ENCODE results near the gene FLNC. TPM values are rescaled to one million over a fixed set of nuclear protein-coding genes. Genes with fewer than 3 reads are reported as not detected.

The FLNC gene
- total RNA-seq, 1 donor from 2014 or later, result 839 TPM

DNA sequence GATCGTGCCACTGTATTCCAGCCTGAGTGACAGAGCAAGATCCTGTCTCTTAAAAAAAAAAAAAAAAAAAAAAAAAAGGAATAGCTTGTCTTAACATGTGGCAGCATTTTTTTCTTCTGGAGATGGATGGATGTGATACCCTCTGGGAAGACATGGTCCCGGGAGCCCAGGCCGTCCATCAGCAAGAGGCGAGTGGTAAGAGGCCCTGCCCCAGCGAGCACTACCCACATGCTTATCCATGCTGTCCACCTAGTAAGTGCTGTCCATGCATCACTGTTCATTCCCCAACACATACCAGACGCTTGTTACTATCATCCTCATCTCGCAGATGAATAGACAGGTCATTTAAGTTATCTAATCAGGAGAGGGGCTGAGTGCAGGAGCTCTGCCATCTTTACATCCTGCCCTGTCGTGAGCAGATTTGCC is 45.3 kb downstream of the FLNC start:
- Histone ChIP-seq H3K4me1 (no peaks in the 10 kb centered on the region), H3K27me3 (ENCODE audit: low read depth) (peaks cover under 1% of the 10 kb centered on the region)
- intact Hi-C loops (cut with micrococcal nuclease), result loop anchor here (10.0 kb wide), 1 partner anchor 271 kb away; no protein-coding TSS in a partner anchor

DNA sequence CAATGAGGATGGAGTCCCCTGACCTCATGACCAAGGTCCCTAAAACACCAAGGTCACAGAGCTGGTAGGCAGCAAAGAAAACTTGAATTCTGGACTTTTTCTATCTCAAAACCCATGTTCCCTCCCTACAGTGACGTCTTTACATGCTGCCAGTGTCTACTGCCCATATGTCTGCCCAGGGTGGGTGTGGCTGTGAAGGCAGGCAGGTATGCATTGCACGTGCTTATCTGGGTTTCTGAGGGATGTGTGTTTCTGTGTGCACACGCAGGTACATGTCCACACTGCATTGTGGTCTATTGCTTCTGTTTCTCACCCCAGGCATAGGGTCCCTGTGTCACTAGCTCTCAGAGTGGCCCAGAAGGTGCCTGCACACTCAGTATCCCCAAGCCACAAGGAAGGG is 45.9 kb downstream of the FLNC start:
- TF ChIP-seq, protein P1, sequence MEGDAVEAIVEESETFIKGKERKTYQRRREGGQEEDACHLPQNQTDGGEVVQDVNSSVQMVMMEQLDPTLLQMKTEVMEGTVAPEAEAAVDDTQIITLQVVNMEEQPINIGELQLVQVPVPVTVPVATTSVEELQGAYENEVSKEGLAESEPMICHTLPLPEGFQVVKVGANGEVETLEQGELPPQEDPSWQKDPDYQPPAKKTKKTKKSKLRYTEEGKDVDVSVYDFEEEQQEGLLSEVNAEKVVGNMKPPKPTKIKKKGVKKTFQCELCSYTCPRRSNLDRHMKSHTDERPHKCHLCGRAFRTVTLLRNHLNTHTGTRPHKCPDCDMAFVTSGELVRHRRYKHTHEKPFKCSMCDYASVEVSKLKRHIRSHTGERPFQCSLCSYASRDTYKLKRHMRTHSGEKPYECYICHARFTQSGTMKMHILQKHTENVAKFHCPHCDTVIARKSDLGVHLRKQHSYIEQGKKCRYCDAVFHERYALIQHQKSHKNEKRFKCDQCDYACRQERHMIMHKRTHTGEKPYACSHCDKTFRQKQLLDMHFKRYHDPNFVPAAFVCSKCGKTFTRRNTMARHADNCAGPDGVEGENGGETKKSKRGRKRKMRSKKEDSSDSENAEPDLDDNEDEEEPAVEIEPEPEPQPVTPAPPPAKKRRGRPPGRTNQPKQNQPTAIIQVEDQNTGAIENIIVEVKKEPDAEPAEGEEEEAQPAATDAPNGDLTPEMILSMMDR (IDR thresholded peaks at IDR 0.05; ENCODE audit: borderline replicate concordance), result no peak
- Histone ChIP-seq H3K9me3 (replicated peaks) (no peaks in the 10 kb centered on the region), H3K4me1 (no peaks in the 10 kb centered on the region), H3K4me3 (no peak overlapping the region), H3K36me3 (no peaks in the 10 kb centered on the region), H3K27me3 (ENCODE audit: low read depth) (no peaks in the 10 kb centered on the region), H3K27ac (replicated peaks) (no peak overlapping the region)
- intact Hi-C loops (cut with micrococcal nuclease), result loop anchor here (10.0 kb wide), 1 partner anchor 271 kb away; no protein-coding TSS in a partner anchor
- DNase-seq, result no peak

More for the DNA sequence above, 45.3 kb downstream of the FLNC start:
- no peak for DNase-seq
- Histone ChIP-seq H3K4me3 (no peak overlapping the region), H3K9me3 (replicated peaks) (no peaks in the 10 kb centered on the region), H3K27ac (replicated peaks) (no peak overlapping the region), H3K36me3 (no peaks in the 10 kb centered on the region)
- TF ChIP-seq, protein P1 (IDR thresholded peaks at IDR 0.05; ENCODE audit: borderline replicate concordance), result no peak

DNA sequence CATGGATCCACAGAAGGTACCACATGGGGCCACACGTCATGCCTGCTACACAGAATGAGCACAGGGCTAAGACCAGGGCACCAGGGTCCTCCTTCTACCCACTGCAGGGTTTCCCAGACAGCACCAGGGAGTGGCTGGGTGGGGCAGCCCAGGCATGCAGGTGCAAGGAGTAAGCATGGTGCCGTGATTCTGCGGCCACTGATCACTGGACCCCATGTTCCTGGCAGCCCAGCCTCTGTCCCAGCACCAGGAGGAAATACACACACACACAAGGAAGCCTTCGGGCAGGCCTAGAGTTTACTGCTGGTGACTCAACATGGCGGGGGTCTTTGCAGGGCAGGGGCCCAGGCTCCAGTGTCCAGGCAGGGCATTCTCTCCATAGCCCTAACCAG is 46.4 kb downstream of the FLNC start:
- intact Hi-C loops (cut with micrococcal nuclease), result loop anchor here (10.0 kb wide), 1 partner anchor 272 kb away; no protein-coding TSS in a partner anchor
- Histone ChIP-seq H3K27me3 (ENCODE audit: low read depth) (no peaks in the 10 kb centered on the region), H3K9me3 (replicated peaks) (no peaks in the 10 kb centered on the region), H3K4me1 (no peaks in the 10 kb centered on the region), H3K36me3 (no peaks in the 10 kb centered on the region), H3K27ac (replicated peaks) (no peak overlapping the region), H3K4me3 (no peak overlapping the region)
- TF ChIP-seq, protein P1 (IDR thresholded peaks at IDR 0.05; ENCODE audit: borderline replicate concordance), result no peak
- peak; percentile 3 for DNase-seq

DNA sequence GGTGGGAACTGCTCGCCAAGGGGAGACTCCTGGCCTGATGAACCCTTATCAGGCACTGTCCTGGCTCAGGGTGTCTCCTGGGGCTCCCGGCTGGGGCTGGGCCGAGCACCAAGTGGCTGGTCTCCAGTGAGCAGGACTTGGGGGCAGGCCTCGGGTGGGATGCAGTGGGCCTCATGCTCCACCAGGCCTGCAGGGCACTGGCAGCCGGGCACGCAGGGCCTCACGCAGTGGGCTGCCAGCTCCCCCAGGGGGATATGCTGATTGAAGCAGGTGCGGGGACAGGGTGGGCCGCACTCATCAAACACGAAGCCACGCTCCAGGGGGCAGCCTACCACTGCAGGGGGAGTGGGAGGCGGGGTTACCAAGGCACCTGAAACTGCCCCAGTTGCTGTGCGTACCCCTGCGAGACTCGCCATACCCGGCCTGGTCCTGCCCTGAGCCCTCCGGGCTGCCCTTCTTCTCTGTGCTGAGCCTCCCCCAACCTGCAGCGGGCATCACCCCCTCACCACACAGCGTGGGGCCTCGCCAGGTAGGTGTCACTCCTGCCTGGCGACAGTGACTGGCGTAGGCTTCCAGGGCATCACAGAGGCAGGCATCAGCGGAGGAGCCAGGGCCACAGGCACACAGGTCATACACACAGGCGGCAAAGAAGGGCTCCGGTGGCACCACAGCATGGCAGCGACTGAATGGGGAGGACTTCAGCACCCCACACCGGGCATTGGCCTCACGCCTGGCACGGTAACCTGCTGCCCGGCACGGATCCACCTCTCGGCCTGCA is 47.0 kb downstream of the FLNC start:
- H3K36me3 ChIP-seq, result no peaks in the 10 kb centered on the region
- no peaks in the 10 kb centered on the region for H3K4me1 ChIP-seq
- intact Hi-C loops (cut with micrococcal nuclease), result loop anchor here (10.0 kb wide), 1 partner anchor 272 kb away; no protein-coding TSS in a partner anchor
- TF ChIP-seq, protein P1 (IDR thresholded peaks at IDR 0.05; ENCODE audit: borderline replicate concordance), result no peak
- no peaks in the 10 kb centered on the region for H3K9me3 ChIP-seq (replicated peaks)
- no peak overlapping the region for H3K4me3 ChIP-seq
- DNase-seq, result peak; percentile 13
- H3K27me3 ChIP-seq (ENCODE audit: low read depth), result no peaks in the 10 kb centered on the region
- no peak overlapping the region for H3K27ac ChIP-seq (replicated peaks)

DNA sequence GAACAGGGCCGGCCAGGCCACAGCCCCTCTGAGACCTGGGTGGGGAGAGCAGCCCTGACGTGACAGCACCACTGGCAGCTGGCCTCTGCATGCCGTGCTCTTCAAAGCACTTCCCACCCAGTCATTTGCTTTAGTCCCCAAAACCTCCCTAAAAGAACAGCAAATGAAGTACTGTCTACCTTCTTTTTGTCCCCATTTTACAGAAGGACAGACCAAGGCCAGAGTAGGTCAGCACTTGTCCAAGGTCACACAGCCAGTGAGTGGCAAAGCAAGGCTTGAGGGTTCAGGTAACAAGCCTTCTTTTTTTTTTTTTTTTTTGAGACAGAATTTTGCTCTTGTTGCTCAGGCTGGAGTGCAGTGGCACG is 47.5 kb downstream of the FLNC start:
- Histone ChIP-seq H3K9me3 (replicated peaks) (no peaks in the 10 kb centered on the region), H3K4me3 (no peak overlapping the region), H3K36me3 (no peaks in the 10 kb centered on the region), H3K27ac (replicated peaks) (no peak overlapping the region), H3K27me3 (ENCODE audit: low read depth) (no peaks in the 10 kb centered on the region), H3K4me1 (no peaks in the 10 kb centered on the region)
- TF ChIP-seq, protein P1 (IDR thresholded peaks at IDR 0.05; ENCODE audit: borderline replicate concordance), result no peak
- intact Hi-C loops (cut with micrococcal nuclease), result loop anchor here (10.0 kb wide), 1 partner anchor 273 kb away; no protein-coding TSS in a partner anchor
- DNase-seq, result no peak
